Naive thymus-derived CD8-positive, alpha-beta T cell (primary cell): ENCODE measurements around the gene MRGPRD. TPM values are rescaled to one million over a fixed set of nuclear protein-coding genes. Genes with fewer than 3 reads are reported as not detected.

ENCODE experiments used
- ATAC-seq, 2 donors: fragments of 150-1000 bp; cut with Tn5 transposase in 1 of 2; sonication (Bioruptor Pico), chemical (Tn5 transposase) in 1 of 2; 1 replicate in 1 of 2; 2 replicates in 1 of 2; pipeline ENCODE4 v1.10.0; 2021; ENCODE audit warnings: mild to moderate bottlenecking in 2 of 2, moderate library complexity in 2 of 2
- POLR2A ChIA-PET: fragments of 350-600 bp; sonication (Branson Sonifier 250); formaldehyde crosslinking; loops from one replicate; lab custom pipeline; 2021; ENCODE audit warnings: antibody characterized with exemption; lab: Charles Lee
- DNase-seq, 10 donors: peaks; one replicate each; pipeline versions ENCODE4 v3.0.0 to v3.0.0-alpha.2; 2020 to 2022
- H3K27ac Mint-ChIP-seq, 10 donors: one replicate each; pipeline ENCODE4 v1.8.0; 2020 to 2022; ENCODE audit warnings: mild to moderate bottlenecking in 10 of 10, mixed read lengths in 10 of 10, moderate library complexity in 4 of 10, inconsistent platforms in 1 of 10
- H3K27me3 Mint-ChIP-seq, 5 donors: one replicate each; pipeline ENCODE4 v1.8.0; 2021 to 2022; ENCODE audit warnings: mixed read lengths in 5 of 5
- H3K36me3 Mint-ChIP-seq, 3 donors: one replicate each; pipeline ENCODE4 v1.8.0; 2020 to 2022; ENCODE audit warnings: mixed read lengths in 3 of 3, mild to moderate bottlenecking in 2 of 3, inconsistent platforms in 1 of 3
- H3K4me1 Mint-ChIP-seq, 4 donors: one replicate each; pipeline ENCODE4 v1.8.0; 2021 to 2022; ENCODE audit warnings: mixed read lengths in 4 of 4
- H3K4me3 Mint-ChIP-seq, 10 donors: one replicate each; pipeline ENCODE4 v1.8.0; 2020 to 2022; ENCODE audit warnings: mild to moderate bottlenecking in 10 of 10, mixed read lengths in 10 of 10, moderate library complexity in 6 of 10, inconsistent platforms in 1 of 10
- H3K9me3 Mint-ChIP-seq, 9 donors: one replicate each; pipeline ENCODE4 v1.8.0; 2020 to 2022; ENCODE audit warnings: mixed read lengths in 9 of 9, mild to moderate bottlenecking in 3 of 9, inconsistent platforms in 1 of 9, moderate library complexity in 1 of 9
- polyA plus RNA-seq, 3 donors: library from polyadenylated mRNA; unstranded; fragments of 300-500 nt; fragmentation: Illumina TruSeq; gene quantifications; one replicate each; pipeline ENCODE4 v1.2.3, GENCODE V29; 2021
- total RNA-seq, 8 experiments: library from RNA in 2 of 8; stranded (reverse) in 2 of 8; gene quantifications; one replicate each; pipeline ENCODE4 v1.2.3 and lab custom pipeline; 2021 to 2026

MRGPRD gene
- total and polyA plus RNA-seq, 5 experiments from 2014 or later: 0.36 TPM; not detected in 4

- Mint-ChIP-seq H3K4me3 (no peak overlapping the region), H3K27ac (no peak overlapping the region), H3K4me1 (peaks cover 0 to 6% (median 0%) of the 10 kb centered on the region in 4 donors), H3K36me3 (no peaks in the 10 kb centered on the region), H3K27me3 (peaks cover 0 to 23% (median 13%) of the 10 kb centered on the region in 5 donors), H3K9me3 (no peaks in the 10 kb centered on the region)
- no peak for DNase-seq
- no peak for ATAC-seq
- POLR2A ChIA-PET: no interaction called here
Observed at GRCh38 chr11:68997995-68998348, 17.2 kb upstream of the MRGPRD start.

GRCh38 chr11:68997124-68997994, 16.6 kb upstream of the MRGPRD start:
- Mint-ChIP-seq H3K9me3 (no peaks in the 10 kb centered on the region), H3K36me3 (no peaks in the 10 kb centered on the region), H3K27me3 (peaks cover under 1 to 29% (median 18%) of the 10 kb centered on the region in 5 donors), H3K4me3 (no peak overlapping the region), H3K27ac (peak overlapping the region in 1 of 10 donors; percentile 52), H3K4me1 (peaks cover 0 to 6% (median 0%) of the 10 kb centered on the region in 4 donors)
- POLR2A ChIA-PET: no interaction called here
- ATAC-seq (no peak), DNase-seq (peak in 1 of 10 donors; percentile 57)

GRCh38 chr11:68996376-68997123, 15.8 kb upstream of the MRGPRD start:
- no peaks in the 10 kb centered on the region for H3K36me3 Mint-ChIP-seq
- POLR2A ChIA-PET: no interaction called here
- peak overlapping the region in 1 of 10 donors; percentile 21 for H3K27ac Mint-ChIP-seq
- H3K9me3 Mint-ChIP-seq: no peaks in the 10 kb centered on the region
- H3K4me1 Mint-ChIP-seq: peaks cover 0 to 6% (median 1%) of the 10 kb centered on the region in 4 donors
- DNase-seq (peak in 1 of 10 donors; percentile 52), ATAC-seq (no peak)
- H3K27me3 Mint-ChIP-seq: peaks cover 3 to 33% (median 24%) of the 10 kb centered on the region in 5 donors
- no peak overlapping the region for H3K4me3 Mint-ChIP-seq

GRCh38 chr11:68994894-68995285, 14.1 kb upstream of the MRGPRD start:
- Mint-ChIP-seq H3K9me3 (no peaks in the 10 kb centered on the region), H3K36me3 (no peaks in the 10 kb centered on the region), H3K4me3 (no peak overlapping the region), H3K27me3 (peaks cover 5 to 35% (median 24%) of the 10 kb centered on the region in 5 donors), H3K4me1 (peaks cover 0 to 6% (median 1%) of the 10 kb centered on the region in 4 donors), H3K27ac (no peak overlapping the region)
- DNase-seq (no peak), ATAC-seq (no peak)
- POLR2A ChIA-PET: no interaction called here

GRCh38 chr11:68994161-68994893, 13.5 kb upstream of the MRGPRD start:
- Mint-ChIP-seq H3K27ac (no peak overlapping the region), H3K27me3 (peaks cover 5 to 35% (median 24%) of the 10 kb centered on the region in 5 donors), H3K4me3 (no peak overlapping the region), H3K36me3 (no peaks in the 10 kb centered on the region), H3K4me1 (peaks cover 0 to 4% (median 1%) of the 10 kb centered on the region in 4 donors), H3K9me3 (no peaks in the 10 kb centered on the region)
- ATAC-seq: no peak
- DNase-seq: peak in 1 of 10 donors; percentile 57
- POLR2A ChIA-PET: no interaction called here

GRCh38 chr11:68993546-68993945, 12.8 kb upstream of the MRGPRD start:
- H3K27me3 Mint-ChIP-seq: peaks cover 5 to 35% (median 24%) of the 10 kb centered on the region in 5 donors

GRCh38 chr11:68992743-68993255, 12.0 kb upstream of the MRGPRD start:
- POLR2A ChIA-PET: interaction anchor here (0.6 kb wide), 1 partner anchor 14 kb away, joined by 9 read pairs; no protein-coding TSS in a partner anchor
- Mint-ChIP-seq H3K4me1 (peaks cover 0 to 3% (median 0%) of the 10 kb centered on the region in 4 donors), H3K36me3 (no peaks in the 10 kb centered on the region), H3K4me3 (no peak overlapping the region), H3K27ac (no peak overlapping the region), H3K27me3 (peaks cover 5 to 35% (median 24%) of the 10 kb centered on the region in 5 donors), H3K9me3 (peaks cover 0 to 2% (median 0%) of the 10 kb centered on the region in 9 donors)
- DNase-seq: peak in 2 of 10 donors; percentile 10 to 49
- ATAC-seq: no peak

More at GRCh38 chr11:68993546-68993945, 12.8 kb upstream of the MRGPRD start:
- peaks cover 0 to 2% (median 0%) of the 10 kb centered on the region in 9 donors for H3K9me3 Mint-ChIP-seq
- peak overlapping the region in 1 of 10 donors; percentile 11 for H3K4me3 Mint-ChIP-seq
- POLR2A ChIA-PET: interaction anchor here (0.6 kb wide), 1 partner anchor 13 kb away, joined by 9 read pairs; no protein-coding TSS in a partner anchor
- peaks cover 0 to 3% (median 0%) of the 10 kb centered on the region in 4 donors for H3K4me1 Mint-ChIP-seq
- ATAC-seq (no peak), DNase-seq (peak in 2 of 10 donors; percentile 9 to 27)
- H3K27ac Mint-ChIP-seq: no peak overlapping the region
- H3K36me3 Mint-ChIP-seq: no peaks in the 10 kb centered on the region

GRCh38 chr11:68990995-68991780, 10.4 kb upstream of the MRGPRD start:
- Mint-ChIP-seq H3K36me3 (peaks cover 6 to 14% (median 9%) of the 10 kb centered on the region in 3 donors), H3K27me3 (peaks cover 7 to 40% (median 30%) of the 10 kb centered on the region in 5 donors), H3K9me3 (peaks cover 3 to 16% (median 9%) of the 10 kb centered on the region in 9 donors), H3K27ac (no peak overlapping the region), H3K4me1 (peaks cover 0 to 3% (median 0%) of the 10 kb centered on the region in 4 donors), H3K4me3 (no peak overlapping the region)
- ATAC-seq (no peak), DNase-seq (peak in 1 of 10 donors; percentile 55)
- POLR2A ChIA-PET: no interaction called here

- Mint-ChIP-seq H3K27me3 (peaks cover 7 to 41% (median 29%) of the 10 kb centered on the region in 5 donors), H3K36me3 (peaks cover 6 to 14% (median 9%) of the 10 kb centered on the region in 3 donors), H3K9me3 (peaks cover 3 to 16% (median 11%) of the 10 kb centered on the region in 9 donors), H3K27ac (no peak overlapping the region), H3K4me1 (peaks cover 0 to 3% (median 0%) of the 10 kb centered on the region in 4 donors), H3K4me3 (no peak overlapping the region)
- POLR2A ChIA-PET: no interaction called here
- ATAC-seq (no peak), DNase-seq (peak in 2 of 10 donors; percentile 8 to 23)
Observed at GRCh38 chr11:68989936-68990606, 9.3 kb upstream of the MRGPRD start.

GRCh38 chr11:68988491-68988890, 7.7 kb upstream of the MRGPRD start:
- Mint-ChIP-seq H3K4me1 (peaks cover 0 to 3% (median 0%) of the 10 kb centered on the region in 4 donors), H3K4me3 (no peak overlapping the region), H3K27me3 (peaks cover 7 to 33% (median 20%) of the 10 kb centered on the region in 5 donors), H3K36me3 (peaks cover 6 to 14% (median 9%) of the 10 kb centered on the region in 3 donors), H3K27ac (no peak overlapping the region), H3K9me3 (peaks cover 3 to 16% (median 11%) of the 10 kb centered on the region in 9 donors)
- ATAC-seq (no peak), DNase-seq (no peak)
- POLR2A ChIA-PET: no interaction called here

- Mint-ChIP-seq H3K36me3 (peaks cover 6 to 19% (median 9%) of the 10 kb centered on the region in 3 donors), H3K4me3 (no peak overlapping the region), H3K9me3 (peaks cover 6 to 22% (median 14%) of the 10 kb centered on the region in 9 donors), H3K27ac (no peak overlapping the region), H3K27me3 (peaks cover 5 to 32% (median 13%) of the 10 kb centered on the region in 5 donors), H3K4me1 (peaks cover 0 to 2% (median 0%) of the 10 kb centered on the region in 4 donors)
- POLR2A ChIA-PET: no interaction called here
- ATAC-seq (no peak), DNase-seq (no peak)
Observed at GRCh38 chr11:68987211-68987610, 6.4 kb upstream of the MRGPRD start.
